HepG2 (cell line): ENCODE data around the gene KLF15. TPM values are rescaled to one million over a fixed set of nuclear protein-coding genes. Genes with fewer than 3 reads are reported as not detected.

Experiments used
- HOXA9 ChIP-seq: sonication (generic); formaldehyde crosslinking; IDR thresholded peaks from 2 replicates; pipeline ENCODE4 v1.8.1; 2022; ENCODE audit warnings: missing genetic modification reagents, mild to moderate bottlenecking, moderate library complexity, borderline replicate concordance
- KDM5A ChIP-seq: fragments of 200-600 bp; sonication (generic); IDR thresholded peaks from 2 replicates; pipeline ENCODE4 v1.7.0; 2018; ENCODE audit warnings: antibody characterized with exemption, mild to moderate bottlenecking, low read length, borderline replicate concordance
- MLLT10 ChIP-seq: sonication (generic); formaldehyde crosslinking; IDR thresholded peaks from 2 replicates; pipeline ENCODE4 v1.4.0; 2020; ENCODE audit warnings: missing genetic modification reagents
- POLR2A ChIP-seq, 2 experiments: IDR thresholded peaks; 2 replicates each; pipeline ENCODE4 v1.6.1; 2011; ENCODE audit warnings: low read depth in 2 of 2, low read length in 2 of 2, mild to moderate bottlenecking in 1 of 2, moderate library complexity in 1 of 2; ENCODE audit not compliant: insufficient read depth in 1 of 2
- RORA ChIP-seq: sonication (generic); formaldehyde crosslinking; IDR thresholded peaks from 2 replicates; pipeline ENCODE4 v1.5.0; 2020; ENCODE audit warnings: mild to moderate bottlenecking, missing genetic modification reagents, moderate library complexity
- STAT5B ChIP-seq: sonication (generic); formaldehyde crosslinking; IDR thresholded peaks from 2 replicates; pipeline ENCODE4 v1.4.0; 2020; ENCODE audit warnings: missing genetic modification reagents
- SUZ12 ChIP-seq: fragments of 150-350 bp; IDR thresholded peaks from 2 replicates; pipeline ENCODE4 v1.6.1; 2014; ENCODE audit warnings: low read depth, low read length
- polyA plus RNA-seq, 8 experiments: library from polyadenylated mRNA; depleted of rRNA in 3 of 8; stranded (reverse) in 7 of 8; unstranded in 1 of 8; fragments of >200 nt; fragmentation: Illumina TruSeq in 4 of 8; extraction: Trizol in 4 of 8; gene quantifications; 2 replicates each; pipeline versions ENCODE4 v1.2.1 to v1.2.3, GENCODE V29; 2011 to 2016; ENCODE audit warnings: low read depth in 4 of 8, missing spikeins in 1 of 8, mixed read lengths in 1 of 8; ENCODE audit not compliant: insufficient read depth in 1 of 8
- total RNA-seq, 5 experiments: library from RNA; depleted of rRNA; stranded (reverse); fragments of >200 nt; fragmentation: Illumina TruSeq; extraction: Trizol; gene quantifications; 2 replicates each; pipeline ENCODE4 v1.2.3, GENCODE V29; 2016; ENCODE audit warnings: low read depth in 1 of 5
- TF ChIP-seq, protein P1 (sequence below): sonication (generic); formaldehyde crosslinking; IDR thresholded peaks from 2 replicates; pipeline ENCODE4 v1.8.1; 2023; ENCODE audit warnings: mild to moderate bottlenecking, inconsistent platforms, moderate library complexity, missing genetic modification reagents, borderline replicate concordance
- TF ChIP-seq, protein P2 (sequence below): sonication (generic); formaldehyde crosslinking; IDR thresholded peaks from 2 replicates; pipeline ENCODE4 v1.4.0; 2020; ENCODE audit warnings: mild to moderate bottlenecking, missing genetic modification reagents
- TF ChIP-seq, protein P3 (sequence below): sonication (generic); formaldehyde crosslinking; IDR thresholded peaks from 2 replicates; pipeline ENCODE4 v1.5.1; 2020; ENCODE audit warnings: missing genetic modification reagents, mild to moderate bottlenecking, borderline replicate concordance
- TF ChIP-seq, protein P4 (sequence below): sonication (generic); formaldehyde crosslinking; conservative IDR thresholded peaks from 2 replicates; pipeline ENCODE4 v1.8.0; 2022; ENCODE audit warnings: low read depth, missing genetic modification reagents
- TF ChIP-seq, protein P5 (sequence below): sonication (generic); formaldehyde crosslinking; IDR thresholded peaks from 2 replicates; pipeline ENCODE4; 2020; ENCODE audit warnings: missing genetic modification reagents, mild to moderate bottlenecking, borderline replicate concordance

KLF15 gene
- total and polyA plus RNA-seq, 2 of the 13 experiments (the other 11 are each of a cell fraction or from before 2014, with no cell fraction given), result 7.1 to 7.8 TPM

DNA sequence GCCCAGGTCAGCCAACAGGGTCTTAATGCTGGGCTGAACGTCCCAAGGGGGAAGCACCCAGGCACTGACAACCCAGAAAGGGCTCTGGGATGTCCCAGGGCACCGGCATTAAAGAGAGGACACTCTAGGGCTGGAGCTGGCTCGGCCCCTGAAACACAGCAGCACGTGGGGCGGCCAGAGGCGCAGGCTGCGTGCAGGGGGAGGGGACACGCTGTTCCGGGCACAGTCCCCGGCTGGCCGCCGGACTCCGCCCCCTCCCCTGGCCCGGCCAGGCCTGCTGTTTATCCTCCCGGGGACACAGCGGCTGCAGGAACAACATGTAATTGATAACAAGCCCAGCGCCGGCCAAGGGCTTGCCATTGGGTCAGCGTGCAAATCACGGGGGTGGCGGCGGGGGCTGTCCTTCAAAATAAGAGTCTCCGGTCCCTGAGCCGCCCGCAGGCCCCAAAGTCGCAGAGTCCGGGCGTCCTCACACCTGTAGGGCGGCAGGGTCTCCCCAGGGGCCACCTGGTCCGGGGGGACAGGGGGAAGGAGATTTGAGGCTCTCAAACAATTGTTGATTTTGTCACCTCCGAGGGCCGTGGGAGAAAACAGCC lies 1.3 kb downstream of the KLF15 start (continued):
- TF ChIP-seq, protein P1, sequence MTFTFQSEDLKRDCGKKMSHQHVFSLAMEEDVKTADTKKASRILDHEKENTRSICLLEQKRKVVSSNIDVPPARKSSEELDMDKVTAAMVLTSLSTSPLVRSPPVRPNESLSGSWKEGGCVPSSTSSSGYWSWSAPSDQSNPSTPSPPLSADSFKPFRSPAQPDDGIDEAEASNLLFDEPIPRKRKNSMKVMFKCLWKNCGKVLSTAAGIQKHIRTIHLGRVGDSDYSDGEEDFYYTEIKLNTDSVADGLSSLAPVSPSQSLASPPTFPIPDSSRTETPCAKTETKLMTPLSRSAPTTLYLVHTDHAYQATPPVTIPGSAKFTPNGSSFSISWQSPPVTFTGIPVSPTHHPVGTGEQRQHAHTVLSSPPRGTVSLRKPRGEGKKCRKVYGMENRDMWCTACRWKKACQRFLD (CRISPR knock-in tag), result peak; percentile 50; the same call in 1 of the 2 replicates
- TF ChIP-seq, protein P2, sequence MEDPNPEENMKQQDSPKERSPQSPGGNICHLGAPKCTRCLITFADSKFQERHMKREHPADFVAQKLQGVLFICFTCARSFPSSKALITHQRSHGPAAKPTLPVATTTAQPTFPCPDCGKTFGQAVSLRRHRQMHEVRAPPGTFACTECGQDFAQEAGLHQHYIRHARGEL (CRISPR knock-in tag), result no peak
- TF ChIP-seq POLR2A (IDR thresholded peaks at IDR 0.05; ENCODE audit: insufficient read depth in 1 of 2, low read depth in 2 of 2, low read length in 2 of 2) (peak in 1 of 2 experiments; percentile 49; a peak in 2 of 4 replicates), STAT5B (CRISPR knock-in tag) (0 out of 2 replicates have a peak, but pooled peaks have one; percentile 56), RORA (no peak), SUZ12 (no peak), MLLT10 (CRISPR knock-in tag) (no peak), HOXA9 (no peak), KDM5A (no peak)
- TF ChIP-seq, protein P3, sequence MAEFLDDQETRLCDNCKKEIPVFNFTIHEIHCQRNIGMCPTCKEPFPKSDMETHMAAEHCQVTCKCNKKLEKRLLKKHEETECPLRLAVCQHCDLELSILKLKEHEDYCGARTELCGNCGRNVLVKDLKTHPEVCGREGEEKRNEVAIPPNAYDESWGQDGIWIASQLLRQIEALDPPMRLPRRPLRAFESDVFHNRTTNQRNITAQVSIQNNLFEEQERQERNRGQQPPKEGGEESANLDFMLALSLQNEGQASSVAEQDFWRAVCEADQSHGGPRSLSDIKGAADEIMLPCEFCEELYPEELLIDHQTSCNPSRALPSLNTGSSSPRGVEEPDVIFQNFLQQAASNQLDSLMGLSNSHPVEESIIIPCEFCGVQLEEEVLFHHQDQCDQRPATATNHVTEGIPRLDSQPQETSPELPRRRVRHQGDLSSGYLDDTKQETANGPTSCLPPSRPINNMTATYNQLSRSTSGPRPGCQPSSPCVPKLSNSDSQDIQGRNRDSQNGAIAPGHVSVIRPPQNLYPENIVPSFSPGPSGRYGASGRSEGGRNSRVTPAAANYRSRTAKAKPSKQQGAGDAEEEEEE (CRISPR knock-in tag), result no peak
- TF ChIP-seq, protein P4, sequence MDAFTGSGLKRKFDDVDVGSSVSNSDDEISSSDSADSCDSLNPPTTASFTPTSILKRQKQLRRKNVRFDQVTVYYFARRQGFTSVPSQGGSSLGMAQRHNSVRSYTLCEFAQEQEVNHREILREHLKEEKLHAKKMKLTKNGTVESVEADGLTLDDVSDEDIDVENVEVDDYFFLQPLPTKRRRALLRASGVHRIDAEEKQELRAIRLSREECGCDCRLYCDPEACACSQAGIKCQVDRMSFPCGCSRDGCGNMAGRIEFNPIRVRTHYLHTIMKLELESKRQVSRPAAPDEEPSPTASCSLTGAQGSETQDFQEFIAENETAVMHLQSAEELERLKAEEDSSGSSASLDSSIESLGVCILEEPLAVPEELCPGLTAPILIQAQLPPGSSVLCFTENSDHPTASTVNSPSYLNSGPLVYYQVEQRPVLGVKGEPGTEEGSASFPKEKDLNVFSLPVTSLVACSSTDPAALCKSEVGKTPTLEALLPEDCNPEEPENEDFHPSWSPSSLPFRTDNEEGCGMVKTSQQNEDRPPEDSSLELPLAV (CRISPR knock-in tag), result no peak
- TF ChIP-seq, protein P5, sequence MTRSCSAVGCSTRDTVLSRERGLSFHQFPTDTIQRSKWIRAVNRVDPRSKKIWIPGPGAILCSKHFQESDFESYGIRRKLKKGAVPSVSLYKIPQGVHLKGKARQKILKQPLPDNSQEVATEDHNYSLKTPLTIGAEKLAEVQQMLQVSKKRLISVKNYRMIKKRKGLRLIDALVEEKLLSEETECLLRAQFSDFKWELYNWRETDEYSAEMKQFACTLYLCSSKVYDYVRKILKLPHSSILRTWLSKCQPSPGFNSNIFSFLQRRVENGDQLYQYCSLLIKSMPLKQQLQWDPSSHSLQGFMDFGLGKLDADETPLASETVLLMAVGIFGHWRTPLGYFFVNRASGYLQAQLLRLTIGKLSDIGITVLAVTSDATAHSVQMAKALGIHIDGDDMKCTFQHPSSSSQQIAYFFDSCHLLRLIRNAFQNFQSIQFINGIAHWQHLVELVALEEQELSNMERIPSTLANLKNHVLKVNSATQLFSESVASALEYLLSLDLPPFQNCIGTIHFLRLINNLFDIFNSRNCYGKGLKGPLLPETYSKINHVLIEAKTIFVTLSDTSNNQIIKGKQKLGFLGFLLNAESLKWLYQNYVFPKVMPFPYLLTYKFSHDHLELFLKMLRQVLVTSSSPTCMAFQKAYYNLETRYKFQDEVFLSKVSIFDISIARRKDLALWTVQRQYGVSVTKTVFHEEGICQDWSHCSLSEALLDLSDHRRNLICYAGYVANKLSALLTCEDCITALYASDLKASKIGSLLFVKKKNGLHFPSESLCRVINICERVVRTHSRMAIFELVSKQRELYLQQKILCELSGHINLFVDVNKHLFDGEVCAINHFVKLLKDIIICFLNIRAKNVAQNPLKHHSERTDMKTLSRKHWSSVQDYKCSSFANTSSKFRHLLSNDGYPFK, result no peak
